Caki2 (cell line): ENCODE measurements around the gene CRYGS. TPM values are rescaled to one million over a fixed set of nuclear protein-coding genes. Genes with fewer than 3 reads are reported as not detected.
"Not testable (repeated sequence)": the region's sequence is repeated elsewhere in the genome, so short reads cannot be mapped to it uniquely, and the experiment has no call there.

Experiments
- DNase-seq: peaks from one replicate; pipeline ENCODE4 v3.0.0-alpha.2; 2015; ENCODE audit warnings: low read depth
- in situ Hi-C: cut with HindIII; loops from 2 replicates; pipeline ENCODE4 v1.10.0; 2016; ENCODE audit warnings: low sequenced_read_pairs, low pct_unique_long_range_greater_than_20kb, mixed read lengths
- total RNA-seq: library from RNA; depleted of rRNA; stranded (reverse); fragments of >200 nt; shearing (Covaris generic); gene quantifications from 2 replicates; pipeline ENCODE4 v1.2.3, GENCODE V29; 2014; ENCODE audit warnings: low replicate concordance; rRNA removed

CRYGS gene
- total RNA-seq, 1 experiment from 2014 or later, result 3.1 TPM

DNA sequence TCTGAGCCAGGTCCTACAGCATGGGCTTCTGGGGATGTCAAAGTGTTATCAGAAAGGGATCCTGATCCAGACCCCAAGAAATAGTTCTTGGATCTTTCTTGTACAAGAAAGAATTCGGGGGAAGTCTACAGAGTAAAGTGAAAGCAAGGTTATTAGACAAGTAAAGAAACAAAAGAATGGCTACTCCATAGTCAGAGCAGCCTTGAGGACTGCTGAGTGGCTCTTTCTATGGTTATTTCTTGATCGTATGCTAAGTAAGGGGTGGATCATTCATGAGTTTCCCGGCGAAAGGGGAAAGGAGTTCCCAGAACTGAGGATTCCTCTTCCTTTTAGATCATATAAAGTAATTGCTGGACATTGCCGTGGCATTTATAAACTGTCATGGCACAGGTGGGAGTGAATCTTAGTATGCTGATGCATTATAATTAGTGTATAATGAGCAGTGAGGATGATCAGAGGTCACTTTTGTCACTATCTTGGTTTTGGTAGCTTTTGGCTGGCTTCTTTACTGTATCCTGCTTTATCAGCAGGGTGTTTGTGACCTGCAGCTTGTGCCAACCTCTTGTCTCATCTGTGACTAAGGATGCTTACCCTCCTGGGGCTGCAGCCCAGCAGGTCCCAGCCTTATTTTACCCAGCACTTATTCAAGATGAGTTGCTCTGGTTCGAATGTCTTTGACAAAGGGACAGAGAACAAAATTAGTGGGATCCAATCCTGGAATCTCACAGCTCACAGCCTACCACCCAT lies 41.0 kb downstream of the CRYGS start:
- DNase-seq, result no peak
- in situ Hi-C loops, result no loop called here

DNA sequence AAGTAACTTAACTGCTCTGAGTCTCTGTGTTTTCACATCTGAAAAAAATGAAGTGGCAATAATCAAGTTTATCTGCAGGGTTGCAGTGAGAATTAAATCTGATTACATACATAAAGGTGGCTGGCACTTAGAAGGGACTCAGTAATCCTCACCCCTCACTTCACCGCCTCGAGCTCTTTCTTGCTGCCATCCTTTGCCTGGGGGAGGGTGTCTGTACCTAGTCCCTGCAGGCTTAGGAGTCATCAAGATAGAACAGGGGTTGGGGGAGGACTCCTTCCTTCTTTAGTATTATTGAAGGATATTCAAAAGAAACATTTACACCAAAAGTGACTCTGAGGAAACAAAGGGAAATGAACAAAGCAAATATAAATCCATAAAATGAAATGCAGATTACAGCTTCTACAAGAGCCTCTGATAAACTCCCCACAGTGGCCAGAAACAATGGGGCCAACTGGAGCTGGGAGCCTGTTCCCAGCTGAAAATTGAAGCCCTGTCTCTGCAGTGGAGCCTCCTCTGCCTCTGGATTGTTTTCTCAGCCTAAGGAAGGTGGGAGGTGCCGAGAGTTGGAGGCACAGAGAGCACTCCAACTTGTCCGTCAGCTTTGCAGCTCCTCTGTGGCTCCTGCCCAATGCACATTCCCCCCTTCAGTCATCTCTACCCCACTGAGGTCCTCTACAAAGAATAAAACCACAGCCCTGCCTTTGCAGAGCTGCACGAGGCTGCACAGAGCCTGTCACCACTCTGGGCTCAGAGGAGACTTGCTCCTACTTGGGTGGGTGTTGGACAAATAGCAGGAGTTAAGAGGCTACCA lies 41.8 kb downstream of the CRYGS start:
- no peak for DNase-seq
- in situ Hi-C loops, result no loop called here

DNA sequence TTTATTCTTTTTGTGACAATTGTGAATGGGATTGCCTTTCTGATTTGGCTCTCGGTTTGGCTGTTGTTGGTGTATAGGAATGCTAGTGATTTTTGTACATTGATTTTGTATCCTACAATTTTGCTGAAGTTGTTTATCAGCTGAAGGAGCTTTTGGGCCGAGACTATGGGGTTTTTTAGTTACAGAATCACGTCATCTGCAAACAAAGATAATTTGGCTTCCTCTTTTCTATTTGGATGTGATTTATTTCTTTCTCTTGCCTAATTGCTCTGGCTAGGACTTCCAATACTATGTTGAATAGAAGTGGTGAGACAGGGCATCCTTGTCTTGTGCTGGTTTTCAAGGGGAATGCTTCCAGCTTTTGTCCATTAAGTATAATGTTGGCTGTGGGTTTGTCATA lies 44.2 kb downstream of the CRYGS start:
- DNase-seq, in situ Hi-C loops: not testable (repeated sequence)

DNA sequence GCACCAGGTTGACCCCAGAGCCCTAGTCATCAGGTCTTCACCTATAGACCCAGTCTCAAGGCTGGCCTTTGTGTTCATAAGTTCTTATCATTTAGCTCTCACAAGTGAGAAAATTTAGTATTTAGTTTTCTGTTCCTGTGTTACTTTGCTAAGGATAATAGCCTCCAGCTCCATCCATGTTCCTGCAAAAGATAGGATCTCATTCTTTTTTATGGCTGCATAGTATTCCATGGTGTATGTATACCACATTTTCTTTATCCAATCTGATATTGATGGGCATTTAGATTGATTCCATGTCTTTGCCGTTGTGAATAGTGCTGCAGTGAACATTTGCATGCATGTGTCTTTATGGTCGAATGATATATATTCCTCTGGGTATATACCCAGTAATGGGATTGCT lies 46.2 kb downstream of the CRYGS start:
- in situ Hi-C loops, DNase-seq: not testable (repeated sequence)

DNA sequence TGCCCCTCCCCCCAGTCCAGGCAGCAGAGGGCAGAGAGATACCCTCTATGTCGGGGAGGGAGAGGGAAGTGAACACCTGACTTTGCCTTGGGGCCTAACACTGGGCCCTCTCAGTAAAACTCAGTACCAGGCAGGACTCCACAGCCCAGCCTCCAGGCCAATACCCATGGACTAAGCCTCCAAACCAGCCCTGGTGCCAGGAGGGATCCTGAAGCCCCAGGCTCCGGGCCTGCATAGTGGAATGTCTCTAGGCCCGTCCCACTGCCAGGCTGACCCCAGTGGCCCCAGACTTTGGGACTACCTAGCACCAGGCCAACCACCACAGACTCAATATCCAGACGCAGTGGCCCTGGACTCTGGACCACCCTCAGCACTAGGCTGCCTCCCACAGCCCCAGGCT lies 46.6 kb downstream of the CRYGS start:
- in situ Hi-C loops, result no loop called here
- no peak for DNase-seq

DNA sequence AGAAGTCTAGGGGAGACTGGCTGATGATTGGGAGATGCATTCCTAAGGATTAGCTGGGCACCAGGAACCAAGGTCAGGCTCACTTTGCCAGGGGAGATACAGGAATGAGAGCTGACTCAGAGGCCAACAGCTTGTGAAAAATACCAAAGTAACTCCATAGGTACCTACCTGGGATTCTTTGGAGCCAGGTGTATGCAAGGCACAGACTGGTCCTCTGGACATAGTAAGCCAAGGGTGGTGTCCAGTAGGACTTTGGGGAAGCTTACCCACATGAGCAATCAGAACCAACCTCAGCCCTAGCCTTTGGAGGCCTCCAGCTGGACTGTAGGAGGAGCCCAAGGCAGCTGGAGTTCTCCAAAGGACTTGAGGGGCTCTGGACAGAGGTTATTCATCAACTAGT lies 47.5 kb downstream of the CRYGS start:
- in situ Hi-C loops, result no loop called here
- DNase-seq, result no peak

DNA sequence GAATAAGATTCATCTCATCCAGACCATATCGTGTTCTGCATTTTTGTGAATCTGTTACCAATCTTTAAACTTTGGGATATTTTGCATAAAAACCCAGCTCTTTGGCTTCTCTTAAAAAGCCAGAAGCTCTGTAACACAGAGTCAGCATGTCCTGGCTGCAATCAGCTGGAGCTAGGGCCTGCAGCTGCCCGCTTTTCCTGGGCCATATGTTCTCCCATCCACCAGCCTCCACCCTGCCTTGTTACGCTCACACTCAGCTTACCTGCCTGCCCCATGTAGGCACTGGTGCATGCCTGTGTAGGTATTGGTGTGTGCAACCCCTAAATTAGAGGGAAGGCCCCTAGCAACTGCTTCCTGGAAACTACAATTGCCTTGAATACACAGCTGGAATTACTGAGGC lies 48.2 kb downstream of the CRYGS start:
- no peak for DNase-seq
- in situ Hi-C loops, result no loop called here

DNA sequence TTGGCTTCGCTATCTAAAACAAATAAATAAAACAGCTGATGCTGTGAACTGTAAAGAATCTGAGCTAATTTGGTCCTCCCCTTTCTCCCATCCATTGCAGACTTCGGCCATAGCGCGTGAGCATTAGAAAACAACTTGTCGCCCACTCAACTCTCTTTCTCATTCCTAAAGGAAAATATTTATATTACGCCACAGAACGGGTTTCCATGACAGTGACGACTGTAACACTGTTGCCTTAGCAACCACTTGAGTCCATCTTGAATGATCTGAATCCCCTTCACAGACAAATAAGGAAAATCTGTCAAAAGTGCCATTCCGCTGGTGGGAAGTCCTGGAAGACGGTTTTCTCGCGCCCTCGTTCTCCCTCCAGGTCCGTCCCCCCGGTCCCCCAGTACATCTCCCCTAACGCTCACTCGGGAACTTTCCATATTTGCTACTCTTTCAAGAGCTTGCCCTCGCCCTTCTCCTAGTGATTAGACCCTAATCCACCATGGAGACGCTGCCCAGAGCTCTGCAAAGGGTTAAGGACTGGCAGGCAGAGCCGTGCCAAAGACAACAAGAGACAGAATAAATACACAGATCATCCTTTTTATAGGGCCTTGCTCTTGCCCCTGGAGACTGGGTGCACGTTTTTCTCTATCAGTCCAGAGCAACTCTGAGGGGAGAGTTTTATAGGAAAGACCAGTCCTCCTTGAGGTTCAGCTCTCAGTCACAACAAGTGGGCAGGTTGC lies 50.5 kb downstream of the CRYGS start:
- DNase-seq, result no peak
- in situ Hi-C loops, result no loop called here

DNA sequence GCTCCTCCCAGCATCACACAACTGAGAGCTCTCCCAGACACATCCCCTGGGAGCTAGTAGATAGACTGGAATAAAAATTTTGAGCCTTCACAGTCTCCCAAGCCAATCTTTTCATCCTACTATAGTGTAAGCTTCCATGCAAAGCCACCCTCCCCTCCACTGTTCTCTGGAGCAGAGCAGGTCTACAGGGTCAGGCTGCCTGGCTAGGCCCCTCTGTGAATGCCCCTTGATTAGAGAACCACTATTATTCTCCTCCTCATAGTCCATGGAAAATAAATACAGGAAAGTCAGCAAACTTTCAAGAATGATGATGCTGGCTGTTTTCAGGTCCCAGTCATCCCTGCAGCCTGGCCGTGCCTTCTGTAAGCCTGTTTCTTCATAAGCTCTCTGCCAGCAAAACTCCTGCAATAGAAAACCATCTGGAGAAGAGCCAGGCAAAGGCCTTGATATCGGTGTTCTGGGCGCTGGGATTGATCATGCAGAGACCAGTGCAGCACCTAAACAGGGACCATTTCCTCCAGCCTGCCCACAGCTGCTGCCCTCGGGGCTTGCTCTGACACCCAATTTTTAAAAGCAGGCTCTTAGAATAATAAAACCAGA lies 51.7 kb downstream of the CRYGS start:
- DNase-seq, result no peak
- in situ Hi-C loops, result no loop called here

DNA sequence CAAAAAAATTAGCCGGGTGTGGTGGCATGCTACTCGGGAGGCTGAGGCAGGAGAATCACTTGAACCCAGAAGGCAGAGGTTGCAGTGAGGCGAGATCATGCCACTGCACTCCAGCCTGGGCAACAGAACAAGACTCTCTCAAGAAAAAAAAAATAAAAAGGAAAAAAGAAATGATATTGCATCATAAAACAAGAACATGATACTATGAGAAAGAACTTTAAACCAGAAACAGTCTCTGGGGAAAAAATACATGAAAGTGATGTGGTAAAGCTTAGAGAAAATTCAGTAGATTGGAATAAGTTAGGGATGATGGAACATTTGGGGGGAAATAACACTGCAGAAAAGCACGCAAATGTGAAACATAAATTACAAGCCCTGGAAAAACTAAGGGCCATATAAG lies 54.7 kb downstream of the CRYGS start:
- in situ Hi-C loops, result no loop called here
- DNase-seq, result no peak

Other genes with a start within 250 kb of the CRYGS start
- 15.0 and 16.4 TPM in 2 replicates for gene DGKG, start 182.1 kb downstream of the CRYGS start, total RNA-seq
- 13.4 and 18.3 TPM in 2 replicates for gene TBCCD1, start 23.0 kb upstream of the CRYGS start, total RNA-seq
- 30.0 and 34.0 TPM in 2 replicates for gene DNAJB11, start 26.3 kb upstream of the CRYGS start, total RNA-seq
- gene AHSG, start 68.7 kb upstream of the CRYGS start, total RNA-seq, result not detected in 2 replicates
- not detected in 2 replicates for gene FETUB, start 96.0 kb upstream of the CRYGS start, total RNA-seq
- gene HRG, start 121.6 kb upstream of the CRYGS start, total RNA-seq, result not detected in 2 replicates
- gene KNG1, start 173.0 kb upstream of the CRYGS start, total RNA-seq, result not detected in 2 replicates
- gene EIF4A2, start 239.2 kb upstream of the CRYGS start, total RNA-seq, result 96.9 and 135 TPM in 2 replicates